Tibial nerve (tissue), 3 donors: Measurements from ENCODE around the gene ARMC8.

Experiments
- POLR2A ChIP-seq, 2 donors: fragments of 450-650 bp; IDR thresholded peaks; one replicate each; pipeline ENCODE4 v1.6.1; 2017; ENCODE audit warnings: antibody characterized with exemption in 2 of 2, mild to moderate bottlenecking in 2 of 2, moderate library complexity in 2 of 2
- TF ChIP-seq, protein P1 (sequence below), 5 experiments: fragments of 200-600 bp in 3 of 5; fragments of 450-650 bp in 2 of 5; sonication (generic) in 3 of 5; IDR thresholded peaks; one replicate each; pipeline ENCODE4 v1.5.1; 2016 to 2019; ENCODE audit warnings: antibody characterized with exemption in 5 of 5, mild to moderate bottlenecking in 3 of 5, moderate library complexity in 2 of 5

DNA sequence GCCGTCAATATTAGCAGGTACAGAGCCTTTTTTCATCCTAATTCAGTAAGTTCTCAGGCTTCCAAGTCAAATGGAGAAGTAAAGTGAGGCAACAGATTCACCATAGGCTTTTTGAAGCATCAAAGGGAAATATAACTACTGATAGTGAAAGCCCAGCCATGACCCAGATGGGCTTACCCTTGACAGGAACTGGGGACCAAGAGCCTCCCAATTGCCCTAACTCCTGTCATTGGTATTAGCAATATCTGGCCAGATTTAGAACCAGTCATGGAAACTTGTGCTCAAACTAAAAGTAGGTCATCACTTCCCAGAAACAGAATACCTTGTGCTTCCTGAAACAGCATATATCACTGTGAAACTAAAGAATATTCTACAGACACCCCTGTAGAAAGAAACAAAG, 109.5 kb downstream of the ARMC8 start:
- TF ChIP-seq, protein P1, sequence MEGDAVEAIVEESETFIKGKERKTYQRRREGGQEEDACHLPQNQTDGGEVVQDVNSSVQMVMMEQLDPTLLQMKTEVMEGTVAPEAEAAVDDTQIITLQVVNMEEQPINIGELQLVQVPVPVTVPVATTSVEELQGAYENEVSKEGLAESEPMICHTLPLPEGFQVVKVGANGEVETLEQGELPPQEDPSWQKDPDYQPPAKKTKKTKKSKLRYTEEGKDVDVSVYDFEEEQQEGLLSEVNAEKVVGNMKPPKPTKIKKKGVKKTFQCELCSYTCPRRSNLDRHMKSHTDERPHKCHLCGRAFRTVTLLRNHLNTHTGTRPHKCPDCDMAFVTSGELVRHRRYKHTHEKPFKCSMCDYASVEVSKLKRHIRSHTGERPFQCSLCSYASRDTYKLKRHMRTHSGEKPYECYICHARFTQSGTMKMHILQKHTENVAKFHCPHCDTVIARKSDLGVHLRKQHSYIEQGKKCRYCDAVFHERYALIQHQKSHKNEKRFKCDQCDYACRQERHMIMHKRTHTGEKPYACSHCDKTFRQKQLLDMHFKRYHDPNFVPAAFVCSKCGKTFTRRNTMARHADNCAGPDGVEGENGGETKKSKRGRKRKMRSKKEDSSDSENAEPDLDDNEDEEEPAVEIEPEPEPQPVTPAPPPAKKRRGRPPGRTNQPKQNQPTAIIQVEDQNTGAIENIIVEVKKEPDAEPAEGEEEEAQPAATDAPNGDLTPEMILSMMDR (IDR thresholded peaks at IDR 0.05) = no peak
- no peak for TF ChIP-seq POLR2A (IDR thresholded peaks at IDR 0.05)
